WTC11 (cell line): Measurements from ENCODE around the gene KIAA2012. TPM values are rescaled to one million over a fixed set of nuclear protein-coding genes. Genes with fewer than 3 reads are reported as not detected.

Experiments used
- ATAC-seq: fragments of 200-7000 bp; cut with Tn5 transposase; 2 replicates; pipeline ENCODE4 v1.10.0; 2021; ENCODE audit warnings: mild to moderate bottlenecking, moderate library complexity
- Bru-seq: library from RNA; stranded (reverse); fragments of 400-500 nt; gene quantifications from one replicate; lab custom pipeline; 2021; lab: Mats Ljungman, UMichigan
- CTCF ChIA-PET: fragments of 300-600 bp; sonication (Branson Sonifier 250); formaldehyde crosslinking; loops from one replicate; lab custom pipeline; 2021; ENCODE audit warnings: antibody characterized with exemption; lab: Charles Lee
- POLR2A ChIA-PET: fragments of 350-600 bp; sonication (Branson Sonifier 250); formaldehyde crosslinking; loops from one replicate; lab custom pipeline; 2021; ENCODE audit warnings: antibody characterized with exemption; lab: Charles Lee
- DNase-seq: peaks from one replicate; pipeline ENCODE4 v3.0.0; 2021; ENCODE audit warnings: low spot score
- H3K27ac Mint-ChIP-seq: 2 replicates; pipeline ENCODE4 v1.8.0; 2021; ENCODE audit warnings: mixed read lengths
- H3K27me3 Mint-ChIP-seq: 2 replicates; pipeline ENCODE4 v1.8.0; 2021; ENCODE audit warnings: low read depth, mild to moderate bottlenecking, moderate library complexity, mixed read lengths
- H3K36me3 Mint-ChIP-seq: 2 replicates; pipeline ENCODE4 v1.8.0; 2021; ENCODE audit warnings: mixed read lengths
- H3K4me1 Mint-ChIP-seq: 2 replicates; pipeline ENCODE4 v1.8.0; 2022; ENCODE audit warnings: mixed read lengths
- H3K4me3 Mint-ChIP-seq: 2 replicates; pipeline ENCODE4 v1.8.0; 2021; ENCODE audit warnings: mild to moderate bottlenecking, moderate library complexity, mixed read lengths
- H3K9me3 Mint-ChIP-seq: 2 replicates; pipeline ENCODE4 v1.8.0; 2021; ENCODE audit warnings: mixed read lengths
- CBFB ChIP-seq: sonication (generic); formaldehyde crosslinking; IDR thresholded peaks from 2 replicates; pipeline ENCODE4 v1.8.1; 2022; ENCODE audit warnings: mild to moderate bottlenecking, low read depth, missing genetic modification reagents
- FOXJ3 ChIP-seq: sonication (generic); formaldehyde crosslinking; IDR thresholded peaks from 2 replicates; pipeline ENCODE4 v1.9.0; 2021; ENCODE audit warnings: missing genetic modification reagents, mild to moderate bottlenecking, borderline replicate concordance
- GTF2I ChIP-seq: fragments of 250-450 bp; sonication (Bioruptor Pico); conservative IDR thresholded peaks from 2 replicates; pipeline ENCODE4 v1.4.0; 2021; ENCODE audit warnings: mild to moderate bottlenecking
- MYBL2 ChIP-seq: sonication (generic); formaldehyde crosslinking; IDR thresholded peaks from 2 replicates; pipeline ENCODE4 v1.8.1; 2023; ENCODE audit warnings: mild to moderate bottlenecking, moderate library complexity, missing genetic modification reagents
- NR2C2 ChIP-seq: sonication (generic); formaldehyde crosslinking; IDR thresholded peaks from 2 replicates; pipeline ENCODE4 v1.8.0; 2022; ENCODE audit warnings: mild to moderate bottlenecking, missing genetic modification reagents
- RORB ChIP-seq: fragments of 250-450 bp; sonication (Bioruptor Pico); IDR thresholded peaks from 2 replicates; pipeline ENCODE4 v1.9.0; 2021; ENCODE audit warnings: mild to moderate bottlenecking
- TEAD1 ChIP-seq: sonication (generic); formaldehyde crosslinking; IDR thresholded peaks from 2 replicates; pipeline ENCODE4 v1.8.0; 2022; ENCODE audit warnings: mild to moderate bottlenecking, missing genetic modification reagents
- ZNF317 ChIP-seq: sonication (generic); formaldehyde crosslinking; IDR thresholded peaks from 2 replicates; pipeline ENCODE4 v1.8.1; 2023; ENCODE audit warnings: low read depth, mild to moderate bottlenecking, moderate library complexity, missing genetic modification reagents, borderline replicate concordance
- long read RNA-seq, 3 experiments: library from RNA in 1 of 3; library from capped mRNA in 1 of 3; library from polyadenylated mRNA in 1 of 3; unstranded in 2 of 3; stranded (forward) in 1 of 3; transcript quantifications; one replicate each; pipeline ENCODE4 v2.0.0, GENCODE V29; 2021
- total RNA-seq: library from RNA; stranded (reverse); gene quantifications from 3 replicates; pipeline ENCODE4 v1.2.3, GENCODE V29; 2021
- TF ChIP-seq, protein P1 (sequence below): fragments of 250-450 bp; sonication (Bioruptor Pico); IDR thresholded peaks from 2 replicates; pipeline ENCODE4 v1.8.0; 2021; ENCODE audit warnings: mild to moderate bottlenecking
- TF ChIP-seq, protein P2 (sequence below): sonication (generic); formaldehyde crosslinking; IDR thresholded peaks from 2 replicates; pipeline ENCODE4 v1.8.0; 2022; ENCODE audit warnings: mild to moderate bottlenecking, missing genetic modification reagents
- TF ChIP-seq, protein P3 (sequence below): sonication (generic); formaldehyde crosslinking; IDR thresholded peaks from 2 replicates; pipeline ENCODE4 v1.8.0; 2022; ENCODE audit warnings: missing genetic modification reagents
- TF ChIP-seq, protein P4 (sequence below): fragments of 250-450 bp; sonication (Bioruptor Pico); IDR thresholded peaks from 2 replicates; pipeline ENCODE4 v1.9.0; 2021; ENCODE audit warnings: mild to moderate bottlenecking
- TF ChIP-seq, protein P5 (sequence below): sonication (generic); formaldehyde crosslinking; conservative IDR thresholded peaks from 2 replicates; pipeline ENCODE4 v1.8.1; 2023; ENCODE audit warnings: mild to moderate bottlenecking, low read depth, missing genetic modification reagents, moderate library complexity
- TF ChIP-seq, protein P6 (sequence below): sonication (generic); formaldehyde crosslinking; IDR thresholded peaks from 2 replicates; pipeline ENCODE4 v1.8.1; 2023; ENCODE audit warnings: mild to moderate bottlenecking, missing genetic modification reagents, moderate library complexity
- TF ChIP-seq, protein P7 (sequence below): sonication (generic); formaldehyde crosslinking; IDR thresholded peaks from 2 replicates; pipeline ENCODE4 v1.8.1; 2022; ENCODE audit warnings: low read depth, missing genetic modification reagents, borderline replicate concordance

Gene KIAA2012
- not detected in 3 replicates for total RNA-seq
- Bru-seq, nascent RNA = percentile 2 among the genes with signal in this experiment
- long read RNA-seq, experiment 1, partial matches to known transcripts = 0 of 2 reads
- long read RNA-seq, experiment 1, other reads (novel, unspliced or antisense) = 2 of 2 reads
- long read RNA-seq, experiment 2 = 0 reads
- long read RNA-seq, experiment 3 = 0 reads

DNA sequence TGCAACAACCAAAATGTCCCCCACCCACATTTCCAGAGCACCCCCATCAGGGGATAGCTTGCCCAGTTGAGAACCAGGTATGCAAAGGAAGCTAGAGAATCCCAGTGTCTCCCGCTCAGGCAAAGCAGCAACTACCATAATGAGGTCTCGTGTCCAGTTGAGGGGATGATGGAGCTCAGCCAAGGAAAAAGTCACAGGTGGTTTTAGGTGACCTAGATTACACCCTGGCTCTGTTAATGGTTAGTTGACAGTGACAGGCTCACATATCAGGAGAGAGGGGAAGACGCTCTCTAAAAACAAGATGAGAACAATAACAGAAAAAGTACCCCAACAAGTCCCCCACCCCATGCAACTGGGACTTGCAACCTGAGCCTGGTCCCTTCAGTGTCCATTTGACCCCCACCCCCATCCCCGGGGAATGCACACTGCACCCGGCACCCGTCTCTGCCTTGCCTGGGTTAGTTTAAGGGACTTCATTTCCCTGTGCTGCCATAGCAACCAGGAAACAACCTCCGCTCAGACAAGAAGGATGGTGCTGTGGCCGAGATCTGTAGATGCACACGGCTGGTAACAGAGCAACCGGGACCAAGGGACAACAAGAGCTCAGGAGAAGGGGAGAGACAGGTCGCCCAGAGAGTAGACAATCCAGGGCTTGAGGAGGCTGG, at the start of gene KIAA2012:
Gene KIAA2012 (plus strand): TSS at position 519 of the 665 bp plus-strand sequence. CDS start 373 bp downstream, outside the sequence.
- no peaks in the 10 kb centered on the region for H3K9me3 Mint-ChIP-seq
- TF ChIP-seq, protein P1, sequence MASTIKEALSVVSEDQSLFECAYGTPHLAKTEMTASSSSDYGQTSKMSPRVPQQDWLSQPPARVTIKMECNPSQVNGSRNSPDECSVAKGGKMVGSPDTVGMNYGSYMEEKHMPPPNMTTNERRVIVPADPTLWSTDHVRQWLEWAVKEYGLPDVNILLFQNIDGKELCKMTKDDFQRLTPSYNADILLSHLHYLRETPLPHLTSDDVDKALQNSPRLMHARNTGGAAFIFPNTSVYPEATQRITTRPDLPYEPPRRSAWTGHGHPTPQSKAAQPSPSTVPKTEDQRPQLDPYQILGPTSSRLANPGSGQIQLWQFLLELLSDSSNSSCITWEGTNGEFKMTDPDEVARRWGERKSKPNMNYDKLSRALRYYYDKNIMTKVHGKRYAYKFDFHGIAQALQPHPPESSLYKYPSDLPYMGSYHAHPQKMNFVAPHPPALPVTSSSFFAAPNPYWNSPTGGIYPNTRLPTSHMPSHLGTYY = no peak
- TF ChIP-seq, protein P2, sequence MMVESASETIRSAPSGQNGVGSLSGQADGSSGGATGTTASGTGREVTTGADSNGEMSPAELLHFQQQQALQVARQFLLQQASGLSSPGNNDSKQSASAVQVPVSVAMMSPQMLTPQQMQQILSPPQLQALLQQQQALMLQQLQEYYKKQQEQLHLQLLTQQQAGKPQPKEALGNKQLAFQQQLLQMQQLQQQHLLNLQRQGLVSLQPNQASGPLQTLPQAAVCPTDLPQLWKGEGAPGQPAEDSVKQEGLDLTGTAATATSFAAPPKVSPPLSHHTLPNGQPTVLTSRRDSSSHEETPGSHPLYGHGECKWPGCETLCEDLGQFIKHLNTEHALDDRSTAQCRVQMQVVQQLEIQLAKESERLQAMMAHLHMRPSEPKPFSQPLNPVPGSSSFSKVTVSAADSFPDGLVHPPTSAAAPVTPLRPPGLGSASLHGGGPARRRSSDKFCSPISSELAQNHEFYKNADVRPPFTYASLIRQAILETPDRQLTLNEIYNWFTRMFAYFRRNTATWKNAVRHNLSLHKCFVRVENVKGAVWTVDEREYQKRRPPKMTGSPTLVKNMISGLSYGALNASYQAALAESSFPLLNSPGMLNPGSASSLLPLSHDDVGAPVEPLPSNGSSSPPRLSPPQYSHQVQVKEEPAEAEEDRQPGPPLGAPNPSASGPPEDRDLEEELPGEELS (CRISPR knock-in tag) = no peak
- TF ChIP-seq CBFB (CRISPR knock-in tag) (no peak), NR2C2 (no peak), RORB (CRISPR knock-in tag) (no peak), MYBL2 (CRISPR knock-in tag) (no peak), TEAD1 (CRISPR knock-in tag) (no peak), GTF2I (CRISPR knock-in tag) (no peak), FOXJ3 (no peak), ZNF317 (no peak)
- TF ChIP-seq, protein P3, sequence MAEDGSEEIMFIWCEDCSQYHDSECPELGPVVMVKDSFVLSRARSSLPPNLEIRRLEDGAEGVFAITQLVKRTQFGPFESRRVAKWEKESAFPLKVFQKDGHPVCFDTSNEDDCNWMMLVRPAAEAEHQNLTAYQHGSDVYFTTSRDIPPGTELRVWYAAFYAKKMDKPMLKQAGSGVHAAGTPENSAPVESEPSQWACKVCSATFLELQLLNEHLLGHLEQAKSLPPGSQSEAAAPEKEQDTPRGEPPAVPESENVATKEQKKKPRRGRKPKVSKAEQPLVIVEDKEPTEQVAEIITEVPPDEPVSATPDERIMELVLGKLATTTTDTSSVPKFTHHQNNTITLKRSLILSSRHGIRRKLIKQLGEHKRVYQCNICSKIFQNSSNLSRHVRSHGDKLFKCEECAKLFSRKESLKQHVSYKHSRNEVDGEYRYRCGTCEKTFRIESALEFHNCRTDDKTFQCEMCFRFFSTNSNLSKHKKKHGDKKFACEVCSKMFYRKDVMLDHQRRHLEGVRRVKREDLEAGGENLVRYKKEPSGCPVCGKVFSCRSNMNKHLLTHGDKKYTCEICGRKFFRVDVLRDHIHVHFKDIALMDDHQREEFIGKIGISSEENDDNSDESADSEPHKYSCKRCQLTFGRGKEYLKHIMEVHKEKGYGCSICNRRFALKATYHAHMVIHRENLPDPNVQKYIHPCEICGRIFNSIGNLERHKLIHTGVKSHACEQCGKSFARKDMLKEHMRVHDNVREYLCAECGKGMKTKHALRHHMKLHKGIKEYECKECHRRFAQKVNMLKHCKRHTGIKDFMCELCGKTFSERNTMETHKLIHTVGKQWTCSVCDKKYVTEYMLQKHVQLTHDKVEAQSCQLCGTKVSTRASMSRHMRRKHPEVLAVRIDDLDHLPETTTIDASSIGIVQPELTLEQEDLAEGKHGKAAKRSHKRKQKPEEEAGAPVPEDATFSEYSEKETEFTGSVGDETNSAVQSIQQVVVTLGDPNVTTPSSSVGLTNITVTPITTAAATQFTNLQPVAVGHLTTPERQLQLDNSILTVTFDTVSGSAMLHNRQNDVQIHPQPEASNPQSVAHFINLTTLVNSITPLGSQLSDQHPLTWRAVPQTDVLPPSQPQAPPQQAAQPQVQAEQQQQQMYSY (CRISPR knock-in tag) = no peak
- TF ChIP-seq, protein P4, sequence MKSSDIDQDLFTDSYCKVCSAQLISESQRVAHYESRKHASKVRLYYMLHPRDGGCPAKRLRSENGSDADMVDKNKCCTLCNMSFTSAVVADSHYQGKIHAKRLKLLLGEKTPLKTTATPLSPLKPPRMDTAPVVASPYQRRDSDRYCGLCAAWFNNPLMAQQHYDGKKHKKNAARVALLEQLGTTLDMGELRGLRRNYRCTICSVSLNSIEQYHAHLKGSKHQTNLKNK (CRISPR knock-in tag) = no peak
- TF ChIP-seq, protein P5, sequence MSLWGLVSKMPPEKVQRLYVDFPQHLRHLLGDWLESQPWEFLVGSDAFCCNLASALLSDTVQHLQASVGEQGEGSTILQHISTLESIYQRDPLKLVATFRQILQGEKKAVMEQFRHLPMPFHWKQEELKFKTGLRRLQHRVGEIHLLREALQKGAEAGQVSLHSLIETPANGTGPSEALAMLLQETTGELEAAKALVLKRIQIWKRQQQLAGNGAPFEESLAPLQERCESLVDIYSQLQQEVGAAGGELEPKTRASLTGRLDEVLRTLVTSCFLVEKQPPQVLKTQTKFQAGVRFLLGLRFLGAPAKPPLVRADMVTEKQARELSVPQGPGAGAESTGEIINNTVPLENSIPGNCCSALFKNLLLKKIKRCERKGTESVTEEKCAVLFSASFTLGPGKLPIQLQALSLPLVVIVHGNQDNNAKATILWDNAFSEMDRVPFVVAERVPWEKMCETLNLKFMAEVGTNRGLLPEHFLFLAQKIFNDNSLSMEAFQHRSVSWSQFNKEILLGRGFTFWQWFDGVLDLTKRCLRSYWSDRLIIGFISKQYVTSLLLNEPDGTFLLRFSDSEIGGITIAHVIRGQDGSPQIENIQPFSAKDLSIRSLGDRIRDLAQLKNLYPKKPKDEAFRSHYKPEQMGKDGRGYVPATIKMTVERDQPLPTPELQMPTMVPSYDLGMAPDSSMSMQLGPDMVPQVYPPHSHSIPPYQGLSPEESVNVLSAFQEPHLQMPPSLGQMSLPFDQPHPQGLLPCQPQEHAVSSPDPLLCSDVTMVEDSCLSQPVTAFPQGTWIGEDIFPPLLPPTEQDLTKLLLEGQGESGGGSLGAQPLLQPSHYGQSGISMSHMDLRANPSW (CRISPR knock-in tag) = no peak
- TF ChIP-seq, protein P6, sequence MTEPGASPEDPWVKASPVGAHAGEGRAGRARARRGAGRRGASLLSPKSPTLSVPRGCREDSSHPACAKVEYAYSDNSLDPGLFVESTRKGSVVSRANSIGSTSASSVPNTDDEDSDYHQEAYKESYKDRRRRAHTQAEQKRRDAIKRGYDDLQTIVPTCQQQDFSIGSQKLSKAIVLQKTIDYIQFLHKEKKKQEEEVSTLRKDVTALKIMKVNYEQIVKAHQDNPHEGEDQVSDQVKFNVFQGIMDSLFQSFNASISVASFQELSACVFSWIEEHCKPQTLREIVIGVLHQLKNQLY = no peak
- TF ChIP-seq, protein P7, sequence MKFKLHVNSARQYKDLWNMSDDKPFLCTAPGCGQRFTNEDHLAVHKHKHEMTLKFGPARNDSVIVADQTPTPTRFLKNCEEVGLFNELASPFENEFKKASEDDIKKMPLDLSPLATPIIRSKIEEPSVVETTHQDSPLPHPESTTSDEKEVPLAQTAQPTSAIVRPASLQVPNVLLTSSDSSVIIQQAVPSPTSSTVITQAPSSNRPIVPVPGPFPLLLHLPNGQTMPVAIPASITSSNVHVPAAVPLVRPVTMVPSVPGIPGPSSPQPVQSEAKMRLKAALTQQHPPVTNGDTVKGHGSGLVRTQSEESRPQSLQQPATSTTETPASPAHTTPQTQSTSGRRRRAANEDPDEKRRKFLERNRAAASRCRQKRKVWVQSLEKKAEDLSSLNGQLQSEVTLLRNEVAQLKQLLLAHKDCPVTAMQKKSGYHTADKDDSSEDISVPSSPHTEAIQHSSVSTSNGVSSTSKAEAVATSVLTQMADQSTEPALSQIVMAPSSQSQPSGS (CRISPR knock-in tag) = no peak
- no peaks in the 10 kb centered on the region for H3K36me3 Mint-ChIP-seq
- H3K27me3 Mint-ChIP-seq = no peaks in the 10 kb centered on the region; the same call in 1 of the 2 replicates
- peak; percentile 30 for DNase-seq
- no peak within 1 kb of the TSS for H3K27ac Mint-ChIP-seq
- peak; percentile 81 for ATAC-seq
- CTCF ChIA-PET = interaction anchor here (0.6 to 2.2 kb wide), 16 partner anchors 9 to 444 kb away, joined by 3 to 17 read pairs (median 4); no protein-coding TSS in a partner anchor
- POLR2A ChIA-PET = interaction anchor here (1.1 kb wide), 1 partner anchor 228 kb away, joined by 3 read pairs; no protein-coding TSS in a partner anchor
- peaks cover 15% of the 10 kb centered on the region for H3K4me1 Mint-ChIP-seq
- H3K4me3 Mint-ChIP-seq = no peak within 1 kb of the TSS
